K562 (cell line): ENCODE measurements around the gene OR52B6. TPM values are rescaled to one million over a fixed set of nuclear protein-coding genes. Genes with fewer than 3 reads are reported as not detected.

Experiments
- ADNP ChIP-seq: fragments of 200-800 bp; sonication (Bioruptor generic); IDR thresholded peaks from 2 replicates; pipeline ENCODE4 v1.6.1; 2016; ENCODE audit warnings: missing genetic modification characterization, missing compliant biosample characterization
- CBFA2T3 ChIP-seq: fragments of 450-650 bp; IDR thresholded peaks from 2 replicates; pipeline ENCODE4 v1.6.1; 2017
- CBX5 ChIP-seq: IDR thresholded peaks from 2 replicates; pipeline ENCODE4 v1.6.1; 2014; ENCODE audit warnings: low read depth, borderline replicate concordance
- KHSRP ChIP-seq: fragments of 450-650 bp; IDR thresholded peaks from 2 replicates; pipeline ENCODE4 v1.6.1; 2017
- MCM5 ChIP-seq: fragments of 450-650 bp; IDR thresholded peaks from 2 replicates; pipeline ENCODE4 v1.6.1; 2016; ENCODE audit warnings: low read depth
- NEUROD1 ChIP-seq: fragments of 150-350 bp; IDR thresholded peaks from 2 replicates; pipeline ENCODE4 v1.6.1; 2014; ENCODE audit warnings: borderline replicate concordance, low read length, low read depth; ENCODE audit not compliant: partially characterized antibody
- NUFIP1 ChIP-seq: fragments of 450-650 bp; IDR thresholded peaks from 2 replicates; pipeline ENCODE4 v1.6.1; 2018; ENCODE audit not compliant: partially characterized antibody
- POLR3A ChIP-seq: IDR thresholded peaks from 2 replicates; pipeline ENCODE4 v1.6.1; 2011; ENCODE audit warnings: borderline replicate concordance, mild to moderate bottlenecking, moderate library complexity; ENCODE audit not compliant: insufficient read length, insufficient read depth; ENCODE audit errors: extremely low read depth
- STAT5B ChIP-seq: fragments of 250-450 bp; sonication (Bioruptor Pico); IDR thresholded peaks from 2 replicates; pipeline ENCODE4 v1.8.0; 2021; ENCODE audit warnings: mild to moderate bottlenecking, inconsistent platforms
- polyA plus RNA-seq, 8 experiments: library from polyadenylated mRNA; depleted of rRNA in 4 of 8; stranded (reverse) in 5 of 8; unstranded in 3 of 8; fragments of >200 nt; fragmentation: Nextera tagmentation in 2 of 8; fragmentation: Illumina TruSeq in 1 of 8; extraction: Ambion mirVana in 2 of 8; extraction: Trizol in 1 of 8; gene quantifications; 2 replicates each; pipeline versions ENCODE4 v1.2.1 to v1.2.3, GENCODE V29; 2011 to 2014; ENCODE audit warnings: inconsistent platforms in 1 of 8, missing spikeins in 1 of 8
- total RNA-seq, 7 experiments: library from RNA; depleted of rRNA in 6 of 7; stranded (reverse); fragments of >200 nt in 6 of 7; fragmentation: Illumina TruSeq in 2 of 7; extraction: Trizol in 2 of 7; gene quantifications; 2 replicates each; pipeline versions ENCODE4 v1.2.1 to v1.2.3, GENCODE V29; 2011 to 2021; ENCODE audit warnings: low replicate concordance in 1 of 7
- TF ChIP-seq, protein P1 (sequence below), 2 experiments: fragments of 450-650 bp; formaldehyde crosslinking in 1 of 2; IDR thresholded peaks; 2 replicates each; pipeline versions ENCODE4 v1.4.0 to v1.6.1; 2014 to 2020; ENCODE audit warnings: mild to moderate bottlenecking in 2 of 2, borderline replicate concordance in 1 of 2, low read depth in 1 of 2
- TF ChIP-seq, protein P2 (sequence below): fragments of 450-650 bp; IDR thresholded peaks from 2 replicates; pipeline ENCODE4 v1.6.1; 2017; ENCODE audit warnings: antibody characterized with exemption, mild to moderate bottlenecking
- TF ChIP-seq, protein P3 (sequence below): IDR thresholded peaks from 2 replicates; pipeline ENCODE4 v1.6.1; 2016; ENCODE audit warnings: missing genetic modification characterization, missing compliant biosample characterization

Gene OR52B6
- total and polyA plus RNA-seq, 9 of the 15 experiments (the other 6 are each of a cell fraction or from before 2014, with no cell fraction given), result not detected

DNA sequence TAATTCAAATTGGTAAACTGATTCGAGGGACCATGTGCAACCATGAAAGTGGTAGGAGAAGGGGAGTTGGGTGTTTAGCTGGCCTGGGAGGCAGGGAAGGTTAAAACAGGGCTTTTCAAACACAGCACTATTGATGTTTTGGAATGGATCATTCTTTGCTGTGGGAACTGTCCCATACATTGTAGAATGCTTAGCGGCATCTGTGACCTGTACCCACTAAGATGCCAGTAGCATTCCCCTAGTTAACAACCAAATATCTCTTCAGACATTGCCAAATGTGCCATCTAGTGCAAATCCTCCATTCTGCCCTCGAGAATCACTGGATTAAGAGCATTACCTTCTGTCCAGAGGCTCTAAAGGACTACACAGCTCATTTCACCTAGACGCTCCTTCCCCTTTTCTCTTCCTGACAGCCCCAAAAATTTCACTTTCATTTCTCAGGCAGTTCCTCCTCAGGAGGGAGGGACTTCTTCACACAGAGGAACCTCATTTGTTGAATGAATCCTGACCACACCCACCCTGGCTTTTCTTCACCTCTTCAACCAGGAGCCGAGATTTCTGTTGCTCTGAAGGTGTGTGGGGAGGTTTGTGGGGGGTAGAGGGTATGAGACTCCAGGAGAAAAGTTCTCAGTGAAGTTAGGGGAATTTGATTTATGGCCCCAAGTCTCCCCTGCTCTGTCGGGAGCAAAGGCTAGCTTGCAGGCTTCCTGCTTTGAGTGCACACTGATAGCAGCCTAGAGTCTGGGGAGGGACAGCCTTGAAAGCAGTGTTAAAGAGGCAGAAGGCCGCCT is 44.0 kb downstream of the OR52B6 start, which contains the start of gene TRIM34 (continued):
- TF ChIP-seq, protein P1, sequence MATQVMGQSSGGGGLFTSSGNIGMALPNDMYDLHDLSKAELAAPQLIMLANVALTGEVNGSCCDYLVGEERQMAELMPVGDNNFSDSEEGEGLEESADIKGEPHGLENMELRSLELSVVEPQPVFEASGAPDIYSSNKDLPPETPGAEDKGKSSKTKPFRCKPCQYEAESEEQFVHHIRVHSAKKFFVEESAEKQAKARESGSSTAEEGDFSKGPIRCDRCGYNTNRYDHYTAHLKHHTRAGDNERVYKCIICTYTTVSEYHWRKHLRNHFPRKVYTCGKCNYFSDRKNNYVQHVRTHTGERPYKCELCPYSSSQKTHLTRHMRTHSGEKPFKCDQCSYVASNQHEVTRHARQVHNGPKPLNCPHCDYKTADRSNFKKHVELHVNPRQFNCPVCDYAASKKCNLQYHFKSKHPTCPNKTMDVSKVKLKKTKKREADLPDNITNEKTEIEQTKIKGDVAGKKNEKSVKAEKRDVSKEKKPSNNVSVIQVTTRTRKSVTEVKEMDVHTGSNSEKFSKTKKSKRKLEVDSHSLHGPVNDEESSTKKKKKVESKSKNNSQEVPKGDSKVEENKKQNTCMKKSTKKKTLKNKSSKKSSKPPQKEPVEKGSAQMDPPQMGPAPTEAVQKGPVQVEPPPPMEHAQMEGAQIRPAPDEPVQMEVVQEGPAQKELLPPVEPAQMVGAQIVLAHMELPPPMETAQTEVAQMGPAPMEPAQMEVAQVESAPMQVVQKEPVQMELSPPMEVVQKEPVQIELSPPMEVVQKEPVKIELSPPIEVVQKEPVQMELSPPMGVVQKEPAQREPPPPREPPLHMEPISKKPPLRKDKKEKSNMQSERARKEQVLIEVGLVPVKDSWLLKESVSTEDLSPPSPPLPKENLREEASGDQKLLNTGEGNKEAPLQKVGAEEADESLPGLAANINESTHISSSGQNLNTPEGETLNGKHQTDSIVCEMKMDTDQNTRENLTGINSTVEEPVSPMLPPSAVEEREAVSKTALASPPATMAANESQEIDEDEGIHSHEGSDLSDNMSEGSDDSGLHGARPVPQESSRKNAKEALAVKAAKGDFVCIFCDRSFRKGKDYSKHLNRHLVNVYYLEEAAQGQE (IDR thresholded peaks at IDR 0.05; ENCODE audit: borderline replicate concordance), result no peak
- TF ChIP-seq, protein P1 (CRISPR knock-in tag; IDR thresholded peaks at IDR 0.05; ENCODE audit: low read depth), result no peak
- no peak for TF ChIP-seq CBFA2T3
- TF ChIP-seq, protein P2, sequence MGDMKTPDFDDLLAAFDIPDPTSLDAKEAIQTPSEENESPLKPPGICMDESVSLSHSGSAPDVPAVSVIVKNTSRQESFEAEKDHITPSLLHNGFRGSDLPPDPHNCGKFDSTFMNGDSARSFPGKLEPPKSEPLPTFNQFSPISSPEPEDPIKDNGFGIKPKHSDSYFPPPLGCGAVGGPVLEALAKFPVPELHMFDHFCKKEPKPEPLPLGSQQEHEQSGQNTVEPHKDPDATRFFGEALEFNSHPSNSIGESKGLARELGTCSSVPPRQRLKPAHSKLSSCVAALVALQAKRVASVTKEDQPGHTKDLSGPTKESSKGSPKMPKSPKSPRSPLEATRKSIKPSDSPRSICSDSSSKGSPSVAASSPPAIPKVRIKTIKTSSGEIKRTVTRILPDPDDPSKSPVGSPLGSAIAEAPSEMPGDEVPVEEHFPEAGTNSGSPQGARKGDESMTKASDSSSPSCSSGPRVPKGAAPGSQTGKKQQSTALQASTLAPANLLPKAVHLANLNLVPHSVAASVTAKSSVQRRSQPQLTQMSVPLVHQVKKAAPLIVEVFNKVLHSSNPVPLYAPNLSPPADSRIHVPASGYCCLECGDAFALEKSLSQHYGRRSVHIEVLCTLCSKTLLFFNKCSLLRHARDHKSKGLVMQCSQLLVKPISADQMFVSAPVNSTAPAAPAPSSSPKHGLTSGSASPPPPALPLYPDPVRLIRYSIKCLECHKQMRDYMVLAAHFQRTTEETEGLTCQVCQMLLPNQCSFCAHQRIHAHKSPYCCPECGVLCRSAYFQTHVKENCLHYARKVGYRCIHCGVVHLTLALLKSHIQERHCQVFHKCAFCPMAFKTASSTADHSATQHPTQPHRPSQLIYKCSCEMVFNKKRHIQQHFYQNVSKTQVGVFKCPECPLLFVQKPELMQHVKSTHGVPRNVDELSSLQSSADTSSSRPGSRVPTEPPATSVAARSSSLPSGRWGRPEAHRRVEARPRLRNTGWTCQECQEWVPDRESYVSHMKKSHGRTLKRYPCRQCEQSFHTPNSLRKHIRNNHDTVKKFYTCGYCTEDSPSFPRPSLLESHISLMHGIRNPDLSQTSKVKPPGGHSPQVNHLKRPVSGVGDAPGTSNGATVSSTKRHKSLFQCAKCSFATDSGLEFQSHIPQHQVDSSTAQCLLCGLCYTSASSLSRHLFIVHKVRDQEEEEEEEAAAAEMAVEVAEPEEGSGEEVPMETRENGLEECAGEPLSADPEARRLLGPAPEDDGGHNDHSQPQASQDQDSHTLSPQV, result no peak
- TF ChIP-seq, protein P3, sequence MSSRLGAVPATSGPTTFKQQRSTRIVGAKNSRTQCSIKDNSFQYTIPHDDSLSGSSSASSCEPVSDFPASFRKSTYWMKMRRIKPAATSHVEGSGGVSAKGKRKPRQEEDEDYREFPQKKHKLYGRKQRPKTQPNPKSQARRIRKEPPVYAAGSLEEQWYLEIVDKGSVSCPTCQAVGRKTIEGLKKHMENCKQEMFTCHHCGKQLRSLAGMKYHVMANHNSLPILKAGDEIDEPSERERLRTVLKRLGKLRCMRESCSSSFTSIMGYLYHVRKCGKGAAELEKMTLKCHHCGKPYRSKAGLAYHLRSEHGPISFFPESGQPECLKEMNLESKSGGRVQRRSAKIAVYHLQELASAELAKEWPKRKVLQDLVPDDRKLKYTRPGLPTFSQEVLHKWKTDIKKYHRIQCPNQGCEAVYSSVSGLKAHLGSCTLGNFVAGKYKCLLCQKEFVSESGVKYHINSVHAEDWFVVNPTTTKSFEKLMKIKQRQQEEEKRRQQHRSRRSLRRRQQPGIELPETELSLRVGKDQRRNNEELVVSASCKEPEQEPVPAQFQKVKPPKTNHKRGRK (tag), result no peak
- no peak for TF ChIP-seq NUFIP1
- TF ChIP-seq POLR3A, result no peak
- no peak for TF ChIP-seq STAT5B
- TF ChIP-seq CBX5, result no peak
- no peak for TF ChIP-seq KHSRP
- no peak for TF ChIP-seq ADNP (tag)
- TF ChIP-seq NEUROD1, result no peak
- no peak for TF ChIP-seq MCM5
